GM18508 (cell line): ENCODE results near the gene RNF31.

ENCODE experiments used
- ATAC-seq: cut with Tn5 transposase; IDR thresholded peaks from one replicate; pipeline ENCODE4 v1.9.1; 2021; ENCODE audit warnings: moderate number of reproducible peaks; ENCODE audit not compliant: insufficient read depth, unreplicated experiment

The RNF31 gene

GRCh38 chr14:24155100-24155499 lies 7.8 kb downstream of the RNF31 start:
- ATAC-seq, result no peak

- no peak for ATAC-seq
Observed at GRCh38 chr14:24156840-24157239, 9.5 kb downstream of the RNF31 start.

GRCh38 chr14:24157331-24157730 lies 10.0 kb downstream of the RNF31 start:
- ATAC-seq, result no peak

- no peak for ATAC-seq
Observed at GRCh38 chr14:24159777-24160498, 12.6 kb downstream of the RNF31 start.

- no peak for ATAC-seq
Observed at GRCh38 chr14:24160499-24160849, 13.2 kb downstream of the RNF31 start.

GRCh38 chr14:24160850-24161804 lies 13.8 kb downstream of the RNF31 start, which contains the start of gene IRF9:
IRF9 (plus strand) TSS chr14:24161265; CDS start chr14:24162145, 880 bp downstream.
- peak; percentile 56 for ATAC-seq

- ATAC-seq, result no peak
Observed at GRCh38 chr14:24162093-24162492, 14.8 kb downstream of the RNF31 start.

GRCh38 chr14:24164518-24164991 lies 17.3 kb downstream of the RNF31 start:
- no peak for ATAC-seq

GRCh38 chr14:24165785-24166184 lies 18.5 kb downstream of the RNF31 start:
- ATAC-seq, result no peak

GRCh38 chr14:24167469-24168114 lies 20.3 kb downstream of the RNF31 start:
- ATAC-seq, result no peak

- ATAC-seq, result peak; percentile 61
Observed at GRCh38 chr14:24171422-24172260, 24.3 kb downstream of the RNF31 start, which contains the start of gene REC8. REC8 (plus strand) TSS chr14:24172080; CDS start chr14:24172553, 473 bp downstream.

- ATAC-seq, result no peak
Observed at GRCh38 chr14:24172261-24172860, 25.1 kb downstream of the RNF31 start.

- no peak for ATAC-seq
Observed at GRCh38 chr14:24172871-24173281, 25.6 kb downstream of the RNF31 start.

GRCh38 chr14:24176599-24176998 lies 29.3 kb downstream of the RNF31 start:
- no peak for ATAC-seq

GRCh38 chr14:24177041-24177825 lies 29.9 kb downstream of the RNF31 start:
- no peak for ATAC-seq

- no peak for ATAC-seq
Observed at GRCh38 chr14:24177891-24178290, 30.6 kb downstream of the RNF31 start.

GRCh38 chr14:24178399-24179178 lies 31.3 kb downstream of the RNF31 start:
- no peak for ATAC-seq
